Activated CD4-positive, alpha-beta T cell treated with anti-CD3 and anti-CD28 coated beads, Interleukin-2, Interleukin-6, amounts not matched to agents 100 ng/mL and 50 ng/mL, durations not matched to agents 16 hours and 8 hours (primary cell): ENCODE measurements around the gene KCNIP4.

Experiments used
- DNase-seq: peaks from one replicate; pipeline ENCODE4 v3.0.0-alpha.2; 2020

The KCNIP4 gene

GRCh38 chr4:21554066-21554465 lies 394.5 kb downstream of the KCNIP4 start:
- DNase-seq: no peak

- DNase-seq: no peak
Measured at GRCh38 chr4:21552455-21552854, 396.1 kb downstream of the KCNIP4 start.

GRCh38 chr4:21544955-21545354 lies 403.6 kb downstream of the KCNIP4 start:
- no peak for DNase-seq

- DNase-seq: no peak
Measured at GRCh38 chr4:21544415-21544814, 404.2 kb downstream of the KCNIP4 start.

- DNase-seq: no peak
Measured at GRCh38 chr4:21543514-21543913, 405.1 kb downstream of the KCNIP4 start.

- DNase-seq: no peak
Measured at GRCh38 chr4:21535898-21536297, 412.7 kb downstream of the KCNIP4 start.

- DNase-seq: no peak
Measured at GRCh38 chr4:21531048-21531447, 417.5 kb downstream of the KCNIP4 start.

GRCh38 chr4:21529214-21529613 lies 419.4 kb downstream of the KCNIP4 start:
- DNase-seq: no peak

- DNase-seq: no peak
Measured at GRCh38 chr4:21522296-21522695, 426.3 kb downstream of the KCNIP4 start.

GRCh38 chr4:21517126-21517859 lies 431.3 kb downstream of the KCNIP4 start:
- no peak for DNase-seq

- DNase-seq: no peak
Measured at GRCh38 chr4:21514022-21514694, 434.4 kb downstream of the KCNIP4 start.

GRCh38 chr4:21512353-21512752 lies 436.2 kb downstream of the KCNIP4 start:
- no peak for DNase-seq

- no peak for DNase-seq
Measured at GRCh38 chr4:21507439-21507838, 441.1 kb downstream of the KCNIP4 start.

- no peak for DNase-seq
Measured at GRCh38 chr4:21490682-21491081, 457.9 kb downstream of the KCNIP4 start.

GRCh38 chr4:21476757-21477156 lies 471.8 kb downstream of the KCNIP4 start:
- no peak for DNase-seq

- DNase-seq: no peak
Measured at GRCh38 chr4:21474195-21474594, 474.4 kb downstream of the KCNIP4 start.

GRCh38 chr4:21470535-21470934 lies 478.0 kb downstream of the KCNIP4 start:
- no peak for DNase-seq

- DNase-seq: peak; percentile 2
Measured at GRCh38 chr4:21469438-21470300, 478.9 kb downstream of the KCNIP4 start.

GRCh38 chr4:21467551-21467950 lies 481.0 kb downstream of the KCNIP4 start:
- no peak for DNase-seq

- DNase-seq: no peak
Measured at GRCh38 chr4:21457086-21457840, 491.3 kb downstream of the KCNIP4 start.

- DNase-seq: no peak
Measured at GRCh38 chr4:21454831-21455230, 493.7 kb downstream of the KCNIP4 start.

GRCh38 chr4:21454201-21454600 lies 494.4 kb downstream of the KCNIP4 start:
- no peak for DNase-seq

GRCh38 chr4:21452931-21453330 lies 495.6 kb downstream of the KCNIP4 start:
- no peak for DNase-seq
